PC-3 (cell line): Measurements from ENCODE around the gene HSD17B10.

Experiments used
- CTCF ChIP-seq: fragments of 300-600 bp; sonication (generic); conservative IDR thresholded peaks from 2 replicates; pipeline ENCODE4 v1.5.1; 2017; ENCODE audit warnings: antibody characterized with exemption, low read depth, mild to moderate bottlenecking, low read length
- EZH2 ChIP-seq: fragments of 300-600 bp; sonication (generic); IDR thresholded peaks from one replicate; pipeline ENCODE4 v1.6.1; 2017; ENCODE audit warnings: antibody characterized with exemption, mild to moderate bottlenecking, low read length; ENCODE audit not compliant: unreplicated experiment
- EZH2phosphoT487 ChIP-seq: fragments of 300-600 bp; sonication (generic); IDR thresholded peaks from 2 replicates; pipeline ENCODE4 v1.6.1; 2018; ENCODE audit warnings: mild to moderate bottlenecking, antibody characterized with exemption, low read length, borderline replicate concordance

GRCh38 chrX:53445977-53446376 is 11.8 kb upstream of the HSD17B10 start:
- TF ChIP-seq CTCF (peak; percentile 73), EZH2 (no peak), EZH2phosphoT487 (no peak)
